Keratinocyte (primary cell): ENCODE data around the gene C19orf38. TPM values are rescaled to one million over a fixed set of nuclear protein-coding genes. Genes with fewer than 3 reads are reported as not detected.
A peak's percentile ranks its signal among the peaks of the same experiment; 100 is the strongest.

Experiments
- DNase-seq: peaks from one replicate; pipeline ENCODE4 v3.0.0-alpha.2; 2011; ENCODE audit warnings: low read depth, missing footprints, low spot score
- FAIRE-seq: peaks from 2 replicates; lab custom pipeline; 2011; peaks lifted over from hg19 to GRCh38; lab: Jason Lieb, UNC
- H2AFZ ChIP-seq: 2 replicates; pipeline ENCODE4 v1.6.0; 2012; ENCODE audit warnings: low read length, control low read depth, inconsistent platforms; ENCODE audit not compliant: control insufficient read depth
- H3K27ac ChIP-seq: 2 replicates; pipeline ENCODE4 v1.5.1; 2011; ENCODE audit warnings: low read length; ENCODE audit not compliant: control insufficient read depth, insufficient read depth
- H3K27me3 ChIP-seq: 3 replicates; pipeline ENCODE4 v1.6.0; 2011; ENCODE audit warnings: low read length; ENCODE audit not compliant: control insufficient read depth, insufficient read depth; ENCODE audit errors: extremely low read depth
- H3K36me3 ChIP-seq, 2 experiments: 2 replicates in 1 of 2; 3 replicates in 1 of 2; pipeline ENCODE4 v1.5.1; 2011; ENCODE audit warnings: low read length in 2 of 2, mild to moderate bottlenecking in 1 of 2; ENCODE audit not compliant: control insufficient read depth in 2 of 2, insufficient read depth in 2 of 2; ENCODE audit errors: extremely low read depth in 1 of 2
- H3K4me1 ChIP-seq: 3 replicates; pipeline ENCODE4 v1.5.1; 2011; ENCODE audit warnings: low read length; ENCODE audit not compliant: control insufficient read depth, insufficient read depth; ENCODE audit errors: extremely low read depth
- H3K4me2 ChIP-seq: 3 replicates; pipeline ENCODE4 v1.6.0; 2011; ENCODE audit warnings: low read depth, low read length; ENCODE audit not compliant: control insufficient read depth, insufficient read depth; ENCODE audit errors: extremely low read depth
- H3K4me3 ChIP-seq, 3 experiments: fragments of 200-600 bp in 1 of 3; sonication (generic) in 1 of 3; 2 replicates in 2 of 3; 3 replicates in 1 of 3; pipeline ENCODE4 v1.5.1; 2011 to 2016; ENCODE audit warnings: low read length in 3 of 3, mild to moderate bottlenecking in 3 of 3, control low read depth in 2 of 3, inconsistent platforms in 1 of 3, low read depth in 1 of 3, mixed read lengths in 1 of 3, mixed run types in 1 of 3, moderate library complexity in 1 of 3; ENCODE audit not compliant: control insufficient read depth in 2 of 3, insufficient read depth in 2 of 3; ENCODE audit errors: extremely low read depth in 1 of 3
- H3K79me2 ChIP-seq: 2 replicates; pipeline ENCODE4 v1.6.0; 2012; ENCODE audit warnings: low read length; ENCODE audit not compliant: control insufficient read depth, insufficient read depth
- H3K9ac ChIP-seq: 3 replicates; pipeline ENCODE4 v1.6.0; 2011; ENCODE audit warnings: low read length; ENCODE audit not compliant: control insufficient read depth, insufficient read depth; ENCODE audit errors: extremely low read depth
- H3K9me1 ChIP-seq: 3 replicates; pipeline ENCODE4 v1.6.0; 2011; ENCODE audit warnings: low read length; ENCODE audit not compliant: control insufficient read depth, insufficient read depth; ENCODE audit errors: extremely low read depth
- H3K9me3 ChIP-seq: 2 replicates; pipeline ENCODE4 v1.5.1; 2012; ENCODE audit warnings: low read depth, low read length; ENCODE audit not compliant: control insufficient read depth
- H4K20me1 ChIP-seq: 3 replicates; pipeline ENCODE4 v1.6.0; 2011; ENCODE audit warnings: low read length; ENCODE audit not compliant: control insufficient read depth, insufficient read depth; ENCODE audit errors: extremely low read depth
- CTCF ChIP-seq, 3 experiments: IDR thresholded peaks in 1 of 3; conservative IDR thresholded peaks in 1 of 3; optimal IDR thresholded peaks in 1 of 3; 2 replicates in 2 of 3; 3 replicates in 1 of 3; pipeline versions ENCODE3 to v1.5.1; 2011; ENCODE audit warnings: low read length in 3 of 3, mild to moderate bottlenecking in 3 of 3, moderate library complexity in 2 of 3, control low read depth in 1 of 3, inconsistent platforms in 1 of 3; ENCODE audit not compliant: insufficient read depth in 2 of 3; ENCODE audit errors: extremely low read depth in 1 of 3
- EZH2 ChIP-seq: IDR thresholded peaks from one replicate; pipeline ENCODE4 v1.6.1; 2012; ENCODE audit warnings: inconsistent platforms, mild to moderate bottlenecking, low read length, moderate library complexity
- dilution Hi-C: fragments of 300-500 bp; cut with MboI; formaldehyde crosslinking; loops from one replicate; pipeline ENCODE4 v1.7.0; 2020; ENCODE audit warnings: low sequenced_read_pairs; ENCODE audit not compliant: extremely low pct_ligation_motif_present
- polyA plus RNA-seq, 5 experiments: library from polyadenylated mRNA; depleted of rRNA in 3 of 5; stranded (reverse) in 3 of 5; stranded (forward) in 1 of 5; unstranded in 1 of 5; fragments of >200 nt; gene quantifications; 1 replicate in 1 of 5; 2 replicates in 3 of 5; 3 replicates in 1 of 5; pipeline versions ENCODE4 v1.2.1 to v1.2.3, GENCODE V29; 2011 to 2012; ENCODE audit warnings: missing spikeins in 2 of 5, low read depth in 1 of 5, low replicate concordance in 1 of 5

Gene C19orf38
- polyA plus RNA-seq, 1 donor (not counting 4 experiments of a cell fraction or from before 2014, with no cell fraction given): 0.14 TPM

- peaks cover 4% of the 10 kb centered on the region for H3K9me1 ChIP-seq
- peaks cover 0 to under 1% of the 10 kb centered on the region in 2 experiments for H3K36me3 ChIP-seq
- dilution Hi-C loops: no loop called here
- FAIRE-seq (no peak), DNase-seq (peak; percentile 65)
- no peaks in the 10 kb centered on the region for H4K20me1 ChIP-seq
- no peaks in the 10 kb centered on the region for H3K9me3 ChIP-seq
- H3K27me3 ChIP-seq: no peaks in the 10 kb centered on the region
- peak overlapping the region; percentile 22 for H3K27ac ChIP-seq
- no peak overlapping the region for H2AFZ ChIP-seq
- H3K79me2 ChIP-seq: peaks cover 48% of the 10 kb centered on the region
- peak overlapping the region in 1 of 3 experiments; percentile 19 for H3K4me3 ChIP-seq
- peak overlapping the region; percentile 66 for H3K4me2 ChIP-seq
- peaks cover 15% of the 10 kb centered on the region for H3K4me1 ChIP-seq
- peak overlapping the region; percentile 39 for H3K9ac ChIP-seq
- TF ChIP-seq EZH2 (no peak), CTCF (optimal IDR thresholded peaks at IDR 0.05 in 1 of 3, IDR thresholded peaks at IDR 0.05 in 1 of 3, conservative IDR thresholded peaks at IDR 0.05 in 1 of 3; ENCODE audit: extremely low read depth in 1 of 3, insufficient read depth in 2 of 3, low read length in 3 of 3) (no peak)
Observed at GRCh38 chr19:10899151-10899653, 51.0 kb downstream of the C19orf38 start.

GRCh38 chr19:10907925-10908324 lies 59.7 kb downstream of the C19orf38 start:
- DNase-seq (no peak), FAIRE-seq (no peak)
- TF ChIP-seq EZH2: no peak
- Histone ChIP-seq H3K79me2 (peaks cover 16% of the 10 kb centered on the region), H4K20me1 (no peaks in the 10 kb centered on the region), H3K9me3 (no peaks in the 10 kb centered on the region), H3K4me1 (no peaks in the 10 kb centered on the region), H3K9ac (no peak overlapping the region), H3K27ac (no peak overlapping the region), H3K9me1 (no peaks in the 10 kb centered on the region), H3K27me3 (no peaks in the 10 kb centered on the region), H2AFZ (no peak overlapping the region), H3K4me3 (no peak overlapping the region), H3K36me3 (peaks cover 8 to 24% of the 10 kb centered on the region in 2 experiments), H3K4me2 (no peak overlapping the region)
- dilution Hi-C loops: no loop called here
